OCI-LY1 (cell line): ENCODE data around the gene UCN3.
"Not testable (repeated sequence)": the region's sequence is repeated elsewhere in the genome, so short reads cannot be mapped to it uniquely, and the experiment has no call there.

Source experiments
- H2AFZ ChIP-seq: fragments of 200-600 bp; sonication (generic), shearing (Covaris generic); 2 replicates; pipeline ENCODE4 v1.6.0; 2014; ENCODE audit warnings: antibody characterized with exemption, mild to moderate bottlenecking, low read length
- H3F3A ChIP-seq: fragments of 200-600 bp; sonication (generic), shearing (Covaris generic); 2 replicates; pipeline ENCODE4 v1.6.0; 2014; ENCODE audit warnings: mild to moderate bottlenecking, antibody characterized with exemption, low read length, moderate library complexity; ENCODE audit not compliant: insufficient read depth
- H3K27ac ChIP-seq: fragments of 200-600 bp; sonication (generic); 2 replicates; pipeline ENCODE4 v1.5.1; 2014; ENCODE audit warnings: low read length, mixed run types, mild to moderate bottlenecking, low read depth; ENCODE audit not compliant: poor library complexity, severe bottlenecking
- H3K27me3 ChIP-seq: fragments of 200-600 bp; sonication (generic); 2 replicates; pipeline ENCODE4 v1.6.0; 2014; ENCODE audit warnings: antibody characterized with exemption, mild to moderate bottlenecking, low read length, moderate library complexity; ENCODE audit not compliant: insufficient read depth
- H3K36me3 ChIP-seq: fragments of 200-600 bp; sonication (generic); 2 replicates; pipeline ENCODE4 v1.6.1; 2014; ENCODE audit warnings: mild to moderate bottlenecking, antibody characterized with exemption, low read length, moderate library complexity, mixed read lengths; ENCODE audit not compliant: insufficient read depth
- H3K4me1 ChIP-seq: fragments of 200-600 bp; sonication (generic); 2 replicates; pipeline ENCODE4 v1.5.1; 2014; ENCODE audit warnings: mild to moderate bottlenecking, low read length, moderate library complexity; ENCODE audit not compliant: insufficient read depth, severe bottlenecking
- H3K4me2 ChIP-seq: fragments of 200-600 bp; sonication (generic), shearing (Covaris generic); 2 replicates; pipeline ENCODE4 v1.6.1; 2014; ENCODE audit warnings: low read length
- H3K4me3 ChIP-seq: fragments of 200-600 bp; sonication (generic); 2 replicates; pipeline ENCODE4 v1.5.1; 2014; ENCODE audit warnings: low read length, low read depth, mild to moderate bottlenecking, mixed read lengths; ENCODE audit not compliant: poor library complexity, severe bottlenecking
- H3K79me2 ChIP-seq: fragments of 200-600 bp; shearing (Covaris generic); 2 replicates; pipeline ENCODE4 v1.6.1; 2016; ENCODE audit warnings: mixed run types, low read length, mixed read lengths; ENCODE audit not compliant: insufficient read depth
- H3K9ac ChIP-seq: fragments of 200-600 bp; sonication (generic), shearing (Covaris generic); 2 replicates; pipeline ENCODE4 v1.6.1; 2014; ENCODE audit warnings: mild to moderate bottlenecking, low read length, mixed read lengths
- H3K9me2 ChIP-seq: fragments of 200-600 bp; sonication (generic), shearing (Covaris generic); 2 replicates; pipeline ENCODE4 v1.6.1; 2014; ENCODE audit warnings: low read depth, mild to moderate bottlenecking, low read length, mixed read lengths
- H3K9me3 ChIP-seq: fragments of 200-600 bp; shearing (Covaris generic); 2 replicates; pipeline ENCODE4 v1.6.1; 2014; ENCODE audit warnings: low read length, mixed read lengths
- H4K20me1 ChIP-seq: fragments of 200-600 bp; sonication (generic), shearing (Covaris generic); 2 replicates; pipeline ENCODE4 v1.6.0; 2016; ENCODE audit warnings: mild to moderate bottlenecking, low read length; ENCODE audit not compliant: insufficient read depth
- CTCF ChIP-seq: fragments of 200-600 bp; sonication (generic), shearing (Covaris generic); IDR thresholded peaks from 2 replicates; pipeline ENCODE4 v1.5.1; 2017; ENCODE audit warnings: mild to moderate bottlenecking, antibody characterized with exemption, low read length, moderate library complexity, mixed read lengths
- EZH2 ChIP-seq: fragments of 200-600 bp; sonication (generic), shearing (Covaris generic); IDR thresholded peaks from 2 replicates; pipeline ENCODE4 v1.8.0; 2017; ENCODE audit warnings: borderline replicate concordance, mixed run types, mild to moderate bottlenecking, antibody characterized with exemption, low read length, moderate library complexity, mixed read lengths

Gene UCN3

GRCh38 chr10:5376450-5376849 lies 11.7 kb downstream of the UCN3 start:
- Histone ChIP-seq H3F3A (no peaks in the 10 kb centered on the region), H3K4me1 (no peaks in the 10 kb centered on the region), H4K20me1 (no peaks in the 10 kb centered on the region), H3K4me2 (no peak overlapping the region), H3K9me2 (no peaks in the 10 kb centered on the region), H3K27me3 (no peaks in the 10 kb centered on the region; the same call in 1 of the 2 replicates), H2AFZ (no peak overlapping the region), H3K36me3 (no peaks in the 10 kb centered on the region), H3K9ac (no peak overlapping the region), H3K79me2 (no peaks in the 10 kb centered on the region), H3K4me3 (no peak overlapping the region), H3K27ac (no peak overlapping the region), H3K9me3 (no peaks in the 10 kb centered on the region)
- no peak for TF ChIP-seq CTCF
- TF ChIP-seq EZH2 = no peak

- not testable (repeated sequence) for H3K9ac ChIP-seq, H3K4me2 ChIP-seq, H3K79me2 ChIP-seq, H3K27ac ChIP-seq, H3K4me3 ChIP-seq, H2AFZ ChIP-seq, H3K27me3 ChIP-seq, H4K20me1 ChIP-seq, H3K36me3 ChIP-seq, H3F3A ChIP-seq, H3K4me1 ChIP-seq, H3K9me3 ChIP-seq, H3K9me2 ChIP-seq
Measured at GRCh38 chr10:5379202-5379601, 14.4 kb downstream of the UCN3 start.

GRCh38 chr10:5380395-5380794 lies 15.6 kb downstream of the UCN3 start:
- not testable (repeated sequence) for H3K4me3 ChIP-seq, H3K9me3 ChIP-seq, H3K4me1 ChIP-seq, H3K27me3 ChIP-seq, H4K20me1 ChIP-seq, H3K27ac ChIP-seq, H3F3A ChIP-seq, H3K9ac ChIP-seq, H3K9me2 ChIP-seq, H3K36me3 ChIP-seq, H3K4me2 ChIP-seq, H3K79me2 ChIP-seq, H2AFZ ChIP-seq

- no peak overlapping the region for H3K4me2 ChIP-seq
- H3K4me3 ChIP-seq = no peak overlapping the region
- no peaks in the 10 kb centered on the region for H3K4me1 ChIP-seq
- no peaks in the 10 kb centered on the region for H4K20me1 ChIP-seq
- H3K36me3 ChIP-seq = no peaks in the 10 kb centered on the region
- no peaks in the 10 kb centered on the region for H3K9me2 ChIP-seq
- TF ChIP-seq CTCF (no peak), EZH2 (no peak)
- no peak overlapping the region for H3K9ac ChIP-seq
- no peaks in the 10 kb centered on the region for H3K27me3 ChIP-seq
- H3K79me2 ChIP-seq = no peaks in the 10 kb centered on the region
- H3K27ac ChIP-seq = no peak overlapping the region
- H3K9me3 ChIP-seq = no peaks in the 10 kb centered on the region
- no peak overlapping the region for H2AFZ ChIP-seq
- no peaks in the 10 kb centered on the region for H3F3A ChIP-seq
Measured at GRCh38 chr10:5381187-5381586, 16.4 kb downstream of the UCN3 start.
